Fibroblast of skin of left biceps (primary cell): Measurements from ENCODE around the gene PSMC1.
"Not testable (repeated sequence)": the region's sequence is repeated elsewhere in the genome, so short reads cannot be mapped to it uniquely, and the experiment has no call there.

Experiments used
- DNase-seq, 2 experiments: peaks; one replicate each; pipeline ENCODE4 v3.0.0-alpha.2; 2013; ENCODE audit warnings: low read depth in 2 of 2

Gene PSMC1

DNA sequence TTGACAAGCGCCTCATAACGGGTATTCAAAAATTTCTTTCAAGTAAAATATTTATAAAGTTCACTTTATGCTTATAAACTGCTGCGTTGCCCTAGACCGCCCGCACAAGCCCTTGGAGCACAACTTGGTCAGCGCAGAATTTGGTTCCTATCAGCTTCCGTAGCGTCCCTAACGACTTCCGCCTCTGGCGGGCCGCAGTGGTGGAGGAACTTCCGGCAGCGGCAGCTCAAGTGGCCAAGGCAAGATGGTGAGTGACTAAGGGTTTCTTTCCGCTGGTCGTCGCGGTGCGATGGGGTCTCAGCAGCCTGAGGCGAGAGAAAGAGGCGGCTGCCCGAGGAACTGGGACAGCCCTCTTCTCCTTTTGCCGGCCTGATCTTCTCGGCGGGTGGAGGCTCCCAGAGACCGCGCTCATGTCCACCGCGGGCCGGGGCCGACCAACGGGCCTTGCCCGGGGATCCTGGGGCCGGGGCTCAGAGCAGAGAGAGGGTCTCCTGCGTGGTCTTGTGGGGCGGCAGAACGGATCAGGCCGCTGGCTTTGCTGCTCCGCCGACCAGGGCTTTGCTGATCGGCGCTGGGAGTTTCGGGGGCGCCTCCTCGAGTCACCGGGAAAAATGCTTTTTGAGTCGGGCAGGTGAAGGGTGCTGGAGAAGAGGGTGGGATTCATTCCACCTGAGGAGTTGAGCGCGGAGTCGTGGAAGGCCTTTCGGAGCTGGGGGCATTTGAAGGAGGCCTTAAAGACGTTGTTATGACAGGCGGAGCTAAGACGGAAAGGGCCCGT, at the start of gene PSMC1:
PSMC1 (plus strand) TSS at position 200 of the 778 bp plus-strand sequence; CDS start at position 245, 45 bp downstream.
- DNase-seq, result peak; percentile 73 to 79

DNA sequence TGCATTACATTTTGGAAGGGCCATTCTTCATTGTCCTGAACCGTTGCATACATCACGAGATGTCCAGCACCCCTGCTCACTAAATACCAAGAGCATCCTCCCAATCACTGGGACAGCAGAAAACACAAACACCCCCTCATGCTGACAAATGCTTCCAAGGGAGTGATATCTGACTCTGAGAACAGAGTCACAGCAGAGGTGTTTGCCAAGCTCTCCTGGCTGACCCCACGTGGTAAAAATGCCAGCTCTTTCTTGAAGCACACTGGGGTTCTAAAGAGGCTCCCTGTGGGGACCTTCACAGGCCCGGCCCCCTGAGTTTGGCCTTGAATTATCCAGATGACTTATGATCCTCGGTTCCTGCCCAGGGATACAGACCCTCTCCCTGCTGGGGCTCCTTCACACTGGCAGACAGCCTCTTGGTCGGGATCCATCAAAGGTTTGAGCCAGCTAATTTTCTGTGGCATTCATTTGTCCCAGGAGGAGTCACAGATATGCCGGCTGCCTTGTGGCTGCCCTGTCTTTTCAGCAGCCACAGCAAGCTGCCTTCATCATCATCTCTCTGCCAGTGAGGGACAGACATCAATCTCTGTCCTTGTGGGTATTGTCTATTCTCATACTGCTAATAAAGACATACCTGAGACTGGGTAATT, 43.1 kb upstream of the PSMC1 start:
- DNase-seq, result no peak

DNA sequence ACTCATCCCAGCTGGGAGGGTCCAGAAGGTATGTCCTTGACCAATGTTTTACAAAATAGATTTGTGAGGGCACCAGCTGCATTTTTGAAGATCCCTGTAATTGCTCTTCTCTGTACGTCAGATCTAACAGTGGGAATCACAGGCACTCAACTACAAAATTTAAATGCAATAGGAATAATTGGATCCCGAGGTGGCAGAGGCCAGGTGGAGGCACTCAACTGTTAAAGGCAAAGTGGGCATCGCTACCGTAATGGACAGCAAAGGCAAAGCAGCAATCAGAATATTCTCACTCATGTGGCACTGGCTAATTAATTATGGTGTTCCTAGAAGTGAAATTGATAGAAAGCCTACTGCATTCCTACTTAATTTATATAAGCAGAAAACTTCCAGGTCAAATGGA, 27.9 kb upstream of the PSMC1 start:
- DNase-seq, result no peak

DNA sequence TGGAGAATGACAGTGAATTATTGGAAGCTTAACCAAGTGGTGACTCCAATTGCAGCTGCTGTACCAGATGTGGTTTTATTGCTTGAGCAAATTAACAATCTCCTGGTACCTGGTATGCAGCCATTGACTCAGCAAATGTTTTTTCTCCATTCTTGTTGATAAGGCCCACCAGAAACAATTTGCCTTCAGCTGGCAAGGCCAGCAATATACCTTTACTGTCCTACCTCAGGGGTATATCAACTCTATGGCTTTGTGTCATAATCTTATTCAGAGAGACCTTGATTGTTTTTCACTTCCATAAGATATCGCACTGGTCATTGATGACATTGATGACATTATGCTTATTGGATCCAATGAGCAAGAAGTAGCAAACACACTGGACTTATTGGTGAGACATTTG, 26.4 kb upstream of the PSMC1 start:
- not testable (repeated sequence) for DNase-seq

DNA sequence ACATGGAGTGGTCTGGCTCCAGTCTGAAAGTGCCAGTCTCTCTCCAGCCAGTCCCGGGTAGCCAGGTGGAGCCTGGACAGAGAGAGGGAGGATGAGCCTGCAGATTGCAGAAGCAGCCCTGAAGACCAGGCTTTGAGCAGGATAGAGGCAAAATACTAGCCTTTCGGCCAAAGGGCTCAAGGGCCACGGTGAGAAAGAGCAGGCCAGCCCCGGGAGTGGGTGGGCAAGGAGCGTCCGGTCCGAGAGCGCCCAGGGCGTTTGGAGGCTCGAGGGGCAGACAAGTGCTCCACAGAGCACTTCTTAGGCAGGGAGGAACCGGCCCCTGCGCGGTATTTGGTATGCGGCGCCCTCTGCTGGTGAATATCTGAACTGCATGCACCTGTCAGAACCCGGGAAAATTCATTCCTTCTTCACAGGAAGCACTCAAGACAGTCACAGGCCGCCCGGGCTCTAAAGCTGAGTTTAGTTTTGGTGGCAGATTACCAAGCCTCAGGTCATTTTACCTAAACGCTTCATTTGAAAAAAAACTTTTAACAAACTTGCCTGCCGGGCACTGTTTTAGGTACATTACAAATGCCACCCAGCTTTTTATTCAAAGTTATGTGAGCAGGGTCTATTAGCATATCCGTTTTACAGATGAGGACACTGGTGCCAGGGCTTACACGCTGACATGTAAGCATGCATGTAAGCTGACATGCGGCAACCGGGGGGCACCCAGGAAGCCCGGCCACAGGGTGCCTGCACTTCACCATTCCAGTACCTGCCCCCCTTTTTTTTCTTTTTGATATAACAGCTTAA, 21.0 kb upstream of the PSMC1 start:
- DNase-seq, result no peak

DNA sequence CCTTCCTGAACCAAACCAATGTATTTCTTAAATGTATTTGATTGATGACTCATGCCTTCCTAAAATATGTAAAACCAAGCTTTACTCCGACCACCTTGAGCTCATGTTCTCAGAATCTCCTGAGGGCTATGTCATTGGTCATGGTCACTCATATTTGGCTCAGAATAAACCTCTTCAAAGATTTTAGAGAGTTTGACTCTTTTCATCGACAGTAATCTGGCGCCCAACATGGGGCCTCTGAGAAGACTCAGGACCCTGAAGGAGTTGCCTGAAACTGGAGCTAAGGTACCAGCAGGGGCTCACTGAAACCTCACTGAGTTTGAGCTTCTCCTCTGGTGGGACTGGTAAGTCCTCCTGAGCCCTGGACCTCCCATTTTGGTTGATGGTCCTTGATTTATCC, 17.2 kb upstream of the PSMC1 start:
- DNase-seq, result no peak

DNA sequence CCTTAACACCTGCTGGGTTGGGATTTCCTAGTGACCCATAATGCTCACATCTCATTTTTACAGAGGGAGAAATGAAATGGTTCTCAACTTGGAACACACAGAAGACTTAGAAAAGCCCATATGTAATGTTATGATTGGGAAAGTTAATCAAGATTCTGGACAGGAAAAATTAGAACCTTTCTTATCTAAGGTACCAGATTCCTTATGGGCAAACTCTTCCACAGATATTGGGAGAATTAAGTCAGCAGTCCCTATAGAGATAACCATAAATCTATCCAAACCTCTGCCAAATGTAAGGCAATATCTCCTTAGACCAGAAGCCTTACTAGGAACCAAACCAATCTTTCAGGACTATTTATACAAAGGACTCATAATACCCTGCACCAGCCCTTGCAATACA, 13.9 kb upstream of the PSMC1 start:
- DNase-seq, result no peak

DNA sequence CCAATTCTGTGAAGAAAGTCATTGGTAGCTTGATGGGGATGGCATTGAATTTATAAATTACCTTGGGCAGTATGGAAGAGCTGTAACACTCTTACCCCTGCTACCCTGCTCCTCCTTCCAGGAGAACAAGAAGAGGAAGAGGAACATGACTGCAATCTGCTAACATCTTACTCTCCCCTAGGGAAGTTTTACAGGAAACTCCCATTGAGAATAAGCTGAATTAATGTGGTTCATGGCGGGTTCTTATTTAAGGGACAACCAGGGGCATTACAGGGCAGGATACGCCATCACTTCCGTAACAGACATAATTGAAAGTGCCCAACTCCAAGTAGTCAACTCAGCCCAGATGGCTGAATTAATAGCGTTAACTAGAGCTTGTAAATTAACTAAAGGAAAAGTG, 9.4 kb upstream of the PSMC1 start:
- DNase-seq, result no peak

DNA sequence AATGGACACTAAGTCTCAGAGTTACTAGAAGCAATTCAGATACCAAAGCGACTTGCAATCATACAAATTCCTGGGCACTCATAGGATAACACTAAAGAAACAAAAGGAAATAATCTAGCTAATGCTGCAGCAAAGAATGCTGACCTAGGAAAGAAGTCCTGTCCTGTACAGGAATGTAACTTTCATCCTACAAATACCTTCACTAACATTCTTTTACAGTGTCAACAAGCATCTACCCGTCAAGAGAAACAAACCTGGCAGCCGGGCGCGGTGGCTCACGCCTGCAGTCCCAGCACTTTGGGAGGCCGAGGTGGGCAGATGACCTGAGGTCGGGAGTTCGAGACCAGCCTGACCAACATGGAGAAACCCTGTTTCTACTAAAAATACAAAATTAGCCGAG, 8.9 kb upstream of the PSMC1 start:
- DNase-seq, result not testable (repeated sequence)

DNA sequence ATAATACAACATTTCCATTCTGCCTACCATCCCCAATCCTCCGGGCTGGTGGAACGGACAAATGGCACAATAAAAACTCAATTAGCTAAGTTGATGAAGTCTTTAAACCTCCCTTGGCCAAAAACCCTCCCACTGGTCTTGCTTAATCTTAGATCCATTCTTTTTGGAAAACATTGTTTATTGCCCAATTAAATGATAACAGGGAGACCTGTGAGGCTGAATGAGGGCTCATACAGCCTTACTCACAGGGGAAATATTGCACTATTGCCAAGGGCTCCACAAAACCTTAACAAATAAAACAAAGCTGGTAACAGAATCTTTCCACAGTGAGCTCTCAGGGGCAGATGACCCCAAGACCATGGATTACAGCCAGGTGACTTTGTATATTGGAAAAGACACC, 7.8 kb upstream of the PSMC1 start:
- DNase-seq, result no peak

DNA sequence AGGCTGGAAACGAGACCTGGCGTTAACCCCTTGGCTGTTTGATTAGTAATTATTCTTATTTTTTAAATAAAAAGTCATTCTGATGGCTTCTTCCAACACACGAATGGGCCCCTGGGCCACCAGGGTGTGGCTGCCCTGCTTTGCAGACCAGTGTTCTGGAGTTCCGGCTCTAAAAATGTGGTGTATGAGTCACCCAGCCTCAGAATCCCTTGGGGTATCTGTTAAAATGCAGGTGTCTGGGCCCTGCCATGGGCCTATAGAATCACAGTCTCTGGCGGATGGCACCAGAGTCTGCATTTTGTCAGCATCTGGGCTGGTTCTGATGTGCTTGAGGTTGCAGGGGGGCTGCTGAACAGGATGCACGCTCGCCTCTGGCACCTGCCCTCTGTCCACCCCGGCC, 2.5 kb upstream of the PSMC1 start:
- no peak for DNase-seq

DNA sequence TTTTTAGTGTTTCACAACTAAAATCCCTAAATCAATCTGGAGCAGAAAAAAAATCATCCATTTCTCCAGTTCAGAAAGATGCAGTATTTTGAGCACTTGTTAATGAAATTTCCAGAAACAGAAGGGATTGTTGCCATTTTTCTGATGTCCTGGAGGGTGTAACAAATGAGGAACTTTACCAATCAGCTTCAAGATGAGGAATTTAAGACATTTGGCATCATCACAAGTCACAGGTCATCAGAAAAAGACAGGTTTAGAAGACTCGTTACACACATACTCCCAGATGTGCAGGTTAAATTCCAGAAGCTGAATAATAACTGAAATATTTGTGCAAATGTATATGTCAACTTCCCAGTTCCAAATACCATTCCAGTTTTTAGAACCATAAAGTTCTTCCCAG, 482 bp upstream of the PSMC1 start:
- DNase-seq, result no peak

DNA sequence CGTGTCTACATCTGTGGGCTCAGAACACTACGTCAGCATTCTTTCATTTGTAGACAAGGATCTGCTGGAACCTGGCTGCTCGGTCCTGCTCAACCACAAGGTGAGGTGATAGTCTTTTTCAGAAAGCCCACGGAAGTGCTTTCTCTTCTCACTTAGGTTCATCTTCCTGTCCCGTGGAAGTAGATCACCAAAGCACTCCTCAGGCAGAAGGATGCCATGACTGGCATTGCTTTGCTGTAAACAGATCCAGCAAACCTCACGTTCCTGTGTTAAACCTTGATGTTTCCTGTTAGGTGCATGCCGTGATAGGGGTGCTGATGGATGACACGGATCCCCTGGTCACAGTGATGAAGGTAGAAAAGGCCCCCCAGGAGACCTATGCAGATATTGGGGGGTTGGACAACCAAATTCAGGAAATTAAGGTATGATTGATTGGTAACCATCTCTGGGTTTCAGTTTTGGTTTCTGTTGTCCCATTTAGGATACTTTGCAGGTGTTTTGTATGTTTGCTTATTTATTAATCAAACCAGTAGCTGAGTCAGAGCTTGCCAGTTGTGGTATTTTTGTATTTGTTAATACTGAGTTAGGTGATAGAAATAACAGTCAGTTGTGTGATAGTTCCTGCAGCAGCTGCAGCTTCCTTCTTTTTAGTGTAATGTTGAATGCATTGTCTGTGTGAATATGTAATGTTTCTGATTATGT, 7.5 kb downstream of the PSMC1 start:
- DNase-seq, result no peak

DNA sequence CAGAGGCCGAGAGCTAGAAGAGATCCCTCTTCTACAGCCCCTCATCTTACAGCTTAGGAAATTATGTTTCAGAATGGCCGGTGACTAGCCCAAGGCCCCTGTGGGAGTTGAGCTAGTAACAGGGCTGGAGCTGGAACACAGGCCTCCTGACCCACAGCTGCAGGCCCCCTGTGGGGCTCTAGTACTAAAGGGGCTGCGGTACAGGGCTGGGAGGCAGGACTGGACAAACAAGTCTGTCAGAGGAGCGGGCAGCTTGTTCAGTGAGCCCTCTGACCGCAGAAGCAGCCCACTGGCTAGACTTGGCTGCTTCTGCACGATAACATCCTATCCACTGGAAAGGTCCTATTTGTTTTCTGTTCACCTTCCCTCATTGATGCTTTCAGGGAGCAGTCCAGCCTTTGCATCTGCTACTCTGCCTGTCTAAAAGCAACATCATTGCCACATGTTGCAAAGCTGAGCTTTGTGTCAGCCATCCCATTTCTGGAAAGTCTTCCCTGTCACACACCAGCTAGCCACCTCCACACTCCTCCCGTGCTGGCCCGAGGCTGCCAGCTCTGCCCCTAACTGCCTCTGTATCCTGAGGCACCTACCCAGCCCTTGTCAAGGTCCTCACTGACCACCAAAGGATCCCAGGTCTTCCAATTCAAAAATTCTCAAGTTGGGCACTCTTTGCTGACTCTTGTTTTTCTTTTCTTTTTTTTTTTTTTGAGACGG, 10.2 kb downstream of the PSMC1 start:
- DNase-seq, result no peak

DNA sequence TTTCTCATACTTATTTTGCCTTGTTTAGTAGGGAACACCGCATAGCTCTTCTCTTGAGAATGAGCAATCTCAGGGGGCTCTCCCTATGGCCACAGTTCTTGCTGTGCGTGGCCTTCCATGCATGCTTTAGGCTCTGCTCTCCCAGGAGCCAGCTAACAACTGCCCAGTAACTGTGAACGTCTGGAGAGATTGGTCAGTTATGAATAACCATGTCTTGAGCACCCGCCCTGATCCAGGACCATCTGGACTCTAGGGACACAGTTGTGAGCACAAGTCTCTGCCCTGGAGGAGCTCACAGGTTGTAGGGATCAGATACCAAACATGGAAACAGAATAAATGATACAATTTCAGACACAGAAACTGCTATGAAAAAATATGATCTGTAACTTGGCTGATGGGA, 12.1 kb downstream of the PSMC1 start:
- no peak for DNase-seq

DNA sequence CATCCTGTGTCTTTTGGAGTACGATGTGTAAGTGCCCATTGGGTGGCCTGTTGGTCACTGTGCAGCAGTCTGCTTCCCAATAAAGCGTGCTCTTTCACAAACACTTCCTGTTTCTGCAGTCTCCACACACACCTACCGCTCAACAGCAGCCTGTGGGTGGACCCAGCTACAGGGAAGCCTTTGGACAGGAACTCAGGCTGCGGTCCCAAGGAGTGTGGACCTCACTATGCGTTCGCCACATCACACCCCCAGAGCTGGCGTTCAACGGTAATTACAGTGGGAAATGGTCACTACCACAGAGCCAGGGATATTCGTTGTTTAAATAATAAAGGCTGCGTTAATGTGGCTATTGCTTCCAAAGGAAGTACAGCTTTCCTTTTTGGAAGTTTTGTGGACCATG, 16.2 kb downstream of the PSMC1 start:
- no peak for DNase-seq

DNA sequence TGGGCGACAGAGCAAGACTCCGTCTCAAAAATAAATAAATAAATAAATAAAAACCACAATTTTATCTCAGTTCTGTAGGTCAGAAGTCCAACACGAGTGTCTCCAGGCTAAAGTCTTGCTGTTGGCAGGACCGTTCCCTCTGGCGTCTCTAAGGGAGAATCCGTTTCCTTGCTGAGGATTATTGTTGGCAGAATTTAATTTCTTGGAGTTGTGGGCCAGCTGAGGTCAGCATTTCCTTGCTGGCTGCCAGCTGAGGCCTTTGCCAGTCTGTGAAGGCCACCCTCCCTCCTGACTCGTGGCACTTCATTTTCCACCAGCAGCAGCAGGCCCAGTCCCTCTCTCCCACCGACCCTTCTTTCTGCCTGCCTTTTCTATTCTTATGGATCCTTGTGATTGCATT, 17.2 kb downstream of the PSMC1 start:
- no peak for DNase-seq

DNA sequence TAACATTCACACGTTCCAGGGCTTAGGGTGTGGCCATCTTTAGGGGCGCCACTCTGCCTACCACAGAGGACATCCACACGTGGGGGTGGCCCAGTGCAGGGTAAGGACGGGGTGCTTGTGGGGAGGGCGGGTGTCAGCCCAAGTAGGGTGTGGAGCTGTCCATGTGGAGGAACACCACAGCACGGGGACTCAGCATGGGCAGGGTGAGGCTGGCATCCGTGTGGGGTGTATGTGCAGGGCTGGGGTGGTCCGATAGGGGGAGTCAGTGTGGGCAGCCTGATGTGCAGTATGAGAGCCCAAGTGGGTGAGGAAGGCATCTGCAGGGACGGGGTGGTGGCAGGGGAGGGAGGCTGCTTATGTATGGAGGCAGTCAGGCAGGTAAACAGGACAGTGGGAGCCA, 17.7 kb downstream of the PSMC1 start:
- DNase-seq, result no peak

DNA sequence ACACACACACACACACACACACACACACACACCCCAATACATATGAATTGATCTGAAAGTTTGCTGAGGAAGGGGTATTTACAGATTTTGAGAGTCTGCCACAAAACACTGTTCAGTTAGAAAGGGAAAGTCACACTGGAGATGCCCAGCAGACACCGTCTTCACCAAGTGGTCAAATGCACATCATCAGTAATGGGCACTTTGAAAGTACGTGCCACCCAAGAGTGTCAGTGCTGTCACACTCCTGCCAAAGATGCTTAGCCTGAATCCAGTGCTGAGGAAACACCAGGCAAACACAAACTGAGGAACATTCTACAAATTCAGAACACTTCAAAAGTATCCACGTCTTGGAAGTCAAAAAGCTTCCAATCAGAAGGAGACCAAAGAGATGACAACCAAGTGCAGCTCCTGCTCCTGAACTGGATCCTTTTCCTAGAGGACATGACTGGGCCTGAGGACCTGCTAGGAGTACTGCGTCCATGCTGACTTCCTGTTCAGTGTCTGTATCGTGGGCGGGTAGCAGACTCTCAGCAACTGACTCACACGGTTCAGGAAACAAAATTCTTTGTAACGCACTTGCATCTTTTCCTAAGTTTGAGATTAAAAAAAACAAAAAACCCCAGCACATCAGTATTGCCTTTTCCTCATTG, 18.6 kb downstream of the PSMC1 start:
- DNase-seq, result no peak

DNA sequence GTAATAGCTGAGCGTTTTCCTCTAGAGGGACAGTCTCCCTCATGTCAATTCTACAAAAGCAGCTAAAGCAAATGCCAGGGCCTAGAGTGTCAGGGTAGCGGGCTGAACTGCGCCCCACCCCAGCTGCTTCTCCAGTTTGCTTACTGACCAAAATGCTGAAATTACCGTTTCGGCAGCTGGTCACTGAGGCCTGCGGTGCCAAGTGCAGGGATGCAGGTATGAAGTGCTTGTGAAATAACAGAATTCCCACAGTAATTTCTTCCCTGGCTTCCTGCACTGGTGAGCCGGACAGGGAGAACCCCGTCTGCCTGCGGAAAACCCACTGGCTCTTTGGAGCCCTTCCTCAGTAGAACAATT, 19.1 kb downstream of the PSMC1 start:
- DNase-seq, result no peak

DNA sequence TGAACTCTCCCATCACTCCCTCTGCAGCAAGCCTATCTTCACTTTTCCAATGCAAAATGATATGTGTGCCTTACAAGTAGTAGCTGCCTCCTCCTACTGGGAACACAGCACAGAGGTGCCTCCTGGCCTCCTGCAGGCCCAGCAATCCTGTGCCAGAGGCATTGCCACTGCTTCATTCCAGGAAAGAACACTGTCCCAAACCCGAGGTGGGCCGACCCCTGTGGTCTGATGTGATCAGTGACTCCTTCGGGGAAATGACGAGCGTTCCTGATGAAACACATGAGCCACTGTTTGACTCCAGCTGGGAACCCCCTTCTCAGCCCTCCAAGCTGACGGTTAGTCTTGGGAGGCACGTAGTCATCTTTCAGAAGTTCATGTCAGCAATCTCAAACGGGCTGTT, 19.5 kb downstream of the PSMC1 start:
- DNase-seq, result no peak
